ENCODE results near the gene RGS3.

The RGS3 gene

DNA sequence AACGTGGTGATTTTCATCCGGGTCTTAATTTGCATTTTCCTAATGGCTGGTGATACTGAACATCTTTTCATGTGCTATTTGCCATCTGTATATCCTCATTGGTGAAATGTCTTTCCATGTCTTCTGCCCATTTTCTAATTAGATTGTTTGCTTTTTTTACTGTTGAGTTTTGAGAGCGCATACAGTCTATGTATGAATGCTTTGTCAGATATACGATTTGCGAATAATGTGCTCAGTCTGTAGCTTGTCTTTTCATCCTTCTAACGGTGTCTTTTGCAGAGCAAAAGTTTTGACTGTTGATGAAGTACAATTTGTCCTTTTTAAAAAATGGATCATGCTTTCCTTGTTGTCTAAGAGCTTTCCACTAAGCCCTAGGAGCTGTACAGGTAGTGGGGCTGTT is 143.0 kb downstream of the RGS3 start:
- TF ChIP-seq, protein P1, sequence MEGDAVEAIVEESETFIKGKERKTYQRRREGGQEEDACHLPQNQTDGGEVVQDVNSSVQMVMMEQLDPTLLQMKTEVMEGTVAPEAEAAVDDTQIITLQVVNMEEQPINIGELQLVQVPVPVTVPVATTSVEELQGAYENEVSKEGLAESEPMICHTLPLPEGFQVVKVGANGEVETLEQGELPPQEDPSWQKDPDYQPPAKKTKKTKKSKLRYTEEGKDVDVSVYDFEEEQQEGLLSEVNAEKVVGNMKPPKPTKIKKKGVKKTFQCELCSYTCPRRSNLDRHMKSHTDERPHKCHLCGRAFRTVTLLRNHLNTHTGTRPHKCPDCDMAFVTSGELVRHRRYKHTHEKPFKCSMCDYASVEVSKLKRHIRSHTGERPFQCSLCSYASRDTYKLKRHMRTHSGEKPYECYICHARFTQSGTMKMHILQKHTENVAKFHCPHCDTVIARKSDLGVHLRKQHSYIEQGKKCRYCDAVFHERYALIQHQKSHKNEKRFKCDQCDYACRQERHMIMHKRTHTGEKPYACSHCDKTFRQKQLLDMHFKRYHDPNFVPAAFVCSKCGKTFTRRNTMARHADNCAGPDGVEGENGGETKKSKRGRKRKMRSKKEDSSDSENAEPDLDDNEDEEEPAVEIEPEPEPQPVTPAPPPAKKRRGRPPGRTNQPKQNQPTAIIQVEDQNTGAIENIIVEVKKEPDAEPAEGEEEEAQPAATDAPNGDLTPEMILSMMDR (conservative IDR thresholded peaks at IDR 0.05; ENCODE audit: low read depth, low read length), result no peak
- H3K4me3 ChIP-seq (ENCODE audit: low read length), result no peak overlapping the region
- no peak for DNase-seq (ENCODE audit: low read depth)

DNA sequence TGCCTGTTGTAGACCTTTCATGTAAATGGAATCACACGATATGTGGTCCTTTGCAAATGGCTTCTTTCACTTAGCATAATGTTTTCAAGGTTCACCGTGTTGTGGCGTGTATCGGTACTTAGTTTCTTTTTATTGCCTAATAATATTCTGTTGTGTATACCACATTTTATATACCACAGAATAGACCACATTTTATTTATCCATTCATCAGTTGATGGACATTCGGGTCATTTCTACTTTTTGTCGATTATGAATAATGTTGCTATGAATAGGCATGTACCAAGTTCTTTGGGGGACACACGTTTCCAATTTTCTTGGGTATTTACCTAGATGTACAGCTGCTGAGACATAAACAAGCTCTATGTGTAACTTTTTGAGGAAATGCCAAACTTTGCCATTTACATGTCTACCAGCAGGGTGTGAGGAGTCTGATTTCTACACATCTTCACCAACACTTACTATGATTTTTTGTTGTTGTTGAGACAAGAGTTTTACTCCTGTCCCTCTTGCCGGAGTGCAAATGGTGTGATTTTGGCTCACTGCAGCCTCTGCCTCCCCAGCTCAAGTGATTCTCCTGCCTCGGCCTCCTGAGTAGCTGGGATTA is 144.7 kb downstream of the RGS3 start:
- no peak for DNase-seq (ENCODE audit: low read depth)
- no peak overlapping the region for H3K4me3 ChIP-seq (ENCODE audit: low read length)
- TF ChIP-seq, protein P1 (conservative IDR thresholded peaks at IDR 0.05; ENCODE audit: low read depth, low read length), result no peak

DNA sequence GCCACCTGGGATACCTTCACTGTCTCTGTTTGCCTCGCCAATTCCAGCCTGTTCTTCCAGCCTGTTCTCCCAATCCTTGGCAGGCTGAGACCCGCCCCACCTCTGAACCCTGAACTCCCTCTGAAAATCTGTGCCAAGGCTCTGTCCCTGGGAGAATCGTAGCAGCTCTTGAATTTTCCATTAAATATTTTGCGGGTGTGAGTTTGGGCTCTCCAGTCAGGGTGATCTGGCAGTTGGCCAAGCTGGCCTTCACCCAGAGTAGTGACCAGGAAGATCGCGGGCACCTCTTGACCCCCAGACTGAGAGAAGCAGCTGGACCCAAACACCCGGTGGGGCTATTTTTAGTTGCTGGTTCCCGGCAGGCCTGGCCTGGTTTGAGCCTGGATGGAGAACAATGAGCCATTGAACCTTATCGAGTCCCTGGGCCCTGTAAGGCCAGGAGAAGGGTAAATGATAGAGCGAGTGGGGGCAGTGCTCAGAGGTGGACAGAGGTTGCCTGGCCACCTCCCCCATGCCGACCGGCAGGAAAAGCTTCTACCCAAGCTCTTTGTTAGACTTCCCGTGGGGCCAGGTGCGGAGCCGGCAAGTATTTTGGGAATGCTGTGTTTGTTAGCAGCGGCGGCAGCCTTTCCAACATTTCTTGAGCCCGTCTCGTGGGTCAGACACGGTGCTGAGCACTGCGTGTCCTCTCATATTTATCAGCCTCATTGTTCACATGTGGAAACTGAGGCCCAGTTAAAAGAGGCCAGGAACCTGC is 146.2 kb downstream of the RGS3 start:
- DNase-seq (ENCODE audit: low read depth), result no peak
- no peak overlapping the region for H3K4me3 ChIP-seq (ENCODE audit: low read length)
- TF ChIP-seq, protein P1 (conservative IDR thresholded peaks at IDR 0.05; ENCODE audit: low read depth, low read length), result no peak

DNA sequence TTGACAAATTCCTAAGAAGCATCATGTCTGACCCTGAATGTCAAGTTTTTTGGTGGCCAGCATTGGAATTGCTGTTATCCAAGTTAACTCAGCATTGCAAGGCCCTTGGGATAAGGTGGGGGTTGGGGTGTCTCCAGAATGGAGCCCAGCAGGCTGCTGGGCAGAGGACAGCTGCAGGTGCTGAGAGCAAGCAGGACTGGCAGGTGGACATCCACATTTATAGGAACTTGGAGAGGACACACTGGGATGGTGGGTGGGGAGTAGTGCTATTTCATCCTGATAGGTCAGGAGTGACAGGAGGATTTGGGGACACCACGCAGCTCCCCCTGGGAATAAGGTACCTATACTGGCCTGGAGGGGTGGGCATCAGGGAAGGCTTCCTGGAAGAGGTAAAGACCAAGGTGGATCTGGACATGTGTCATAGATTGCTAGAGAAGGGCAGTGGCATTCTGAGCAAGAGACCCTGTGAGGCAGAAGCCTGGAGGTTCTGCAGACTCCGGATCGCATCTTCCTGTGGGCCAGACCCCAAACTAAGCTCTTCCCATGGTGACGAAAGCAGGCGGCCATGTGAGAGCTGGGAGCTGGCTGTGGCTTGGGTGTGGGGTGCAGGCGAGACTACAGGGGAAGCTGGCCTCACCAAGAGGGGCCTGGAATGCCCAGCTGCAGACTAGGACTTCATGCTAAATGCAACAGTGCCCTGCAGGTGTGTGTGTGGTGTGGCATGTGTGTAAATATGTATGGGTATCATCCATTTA is 148.1 kb downstream of the RGS3 start:
- DNase-seq (ENCODE audit: low read depth), result no peak
- TF ChIP-seq, protein P1 (conservative IDR thresholded peaks at IDR 0.05; ENCODE audit: low read depth, low read length), result no peak
- no peak overlapping the region for H3K4me3 ChIP-seq (ENCODE audit: low read length)

DNA sequence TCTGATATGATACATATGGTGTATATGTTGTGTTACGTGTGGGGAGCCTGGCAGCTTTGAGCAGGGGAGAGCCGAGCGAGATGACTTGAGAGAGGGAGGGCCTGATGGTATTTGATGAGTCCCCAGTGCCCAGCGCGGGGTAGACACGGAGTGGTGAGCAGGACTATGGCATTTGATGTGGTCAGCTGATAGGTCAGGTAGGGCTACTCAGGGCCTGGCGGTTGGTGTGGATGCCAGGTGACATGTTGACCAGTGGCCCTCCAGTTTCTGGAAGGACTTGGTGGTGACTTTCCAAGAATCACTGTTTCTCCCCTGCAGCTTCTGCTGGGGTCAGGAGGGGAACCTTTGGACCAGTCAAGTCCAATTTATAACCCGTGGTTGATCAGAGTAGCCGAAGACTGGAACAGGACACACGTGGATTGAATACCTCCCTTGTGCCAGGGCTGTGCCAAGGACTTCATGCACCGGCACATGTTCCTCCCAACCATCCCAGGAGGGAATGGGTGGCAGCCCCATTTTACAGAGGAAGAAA is 148.8 kb downstream of the RGS3 start:
- no peak overlapping the region for H3K4me3 ChIP-seq (ENCODE audit: low read length)
- DNase-seq (ENCODE audit: low read depth), result no peak
- TF ChIP-seq, protein P1 (conservative IDR thresholded peaks at IDR 0.05; ENCODE audit: low read depth, low read length), result no peak

DNA sequence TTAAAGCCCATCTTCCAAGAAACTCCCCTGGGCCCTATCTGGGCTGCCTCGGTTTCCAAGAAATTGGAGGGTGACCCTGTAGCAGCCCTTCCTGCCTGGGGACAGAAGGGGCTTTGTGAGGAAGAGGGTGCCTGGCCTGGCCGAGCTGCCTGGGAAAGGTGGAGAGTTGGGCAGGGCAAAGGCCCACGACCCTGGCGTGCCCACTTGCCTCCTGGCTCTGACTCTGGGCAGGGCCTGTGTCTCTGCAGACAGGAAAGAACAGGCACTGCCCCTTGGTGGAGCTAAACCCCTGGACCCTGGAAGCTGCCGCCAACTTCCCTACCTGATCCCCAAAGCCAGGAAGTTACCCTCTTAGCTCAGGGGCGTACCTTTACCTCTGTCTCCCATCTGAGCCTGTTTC is 149.3 kb downstream of the RGS3 start:
- DNase-seq (ENCODE audit: low read depth), result no peak
- TF ChIP-seq, protein P1 (conservative IDR thresholded peaks at IDR 0.05; ENCODE audit: low read depth, low read length), result no peak
- H3K4me3 ChIP-seq (ENCODE audit: low read length), result no peak overlapping the region

Measured in retinal pigment epithelial cell (primary cell).